ENCODE results near the gene GGTA1.
A peak's percentile ranks its signal among the peaks of the same experiment; 100 is the strongest.
"Not testable (repeated sequence)": the region's sequence is repeated elsewhere in the genome, so short reads cannot be mapped to it uniquely, and the experiment has no call there.

Gene GGTA1

DNA sequence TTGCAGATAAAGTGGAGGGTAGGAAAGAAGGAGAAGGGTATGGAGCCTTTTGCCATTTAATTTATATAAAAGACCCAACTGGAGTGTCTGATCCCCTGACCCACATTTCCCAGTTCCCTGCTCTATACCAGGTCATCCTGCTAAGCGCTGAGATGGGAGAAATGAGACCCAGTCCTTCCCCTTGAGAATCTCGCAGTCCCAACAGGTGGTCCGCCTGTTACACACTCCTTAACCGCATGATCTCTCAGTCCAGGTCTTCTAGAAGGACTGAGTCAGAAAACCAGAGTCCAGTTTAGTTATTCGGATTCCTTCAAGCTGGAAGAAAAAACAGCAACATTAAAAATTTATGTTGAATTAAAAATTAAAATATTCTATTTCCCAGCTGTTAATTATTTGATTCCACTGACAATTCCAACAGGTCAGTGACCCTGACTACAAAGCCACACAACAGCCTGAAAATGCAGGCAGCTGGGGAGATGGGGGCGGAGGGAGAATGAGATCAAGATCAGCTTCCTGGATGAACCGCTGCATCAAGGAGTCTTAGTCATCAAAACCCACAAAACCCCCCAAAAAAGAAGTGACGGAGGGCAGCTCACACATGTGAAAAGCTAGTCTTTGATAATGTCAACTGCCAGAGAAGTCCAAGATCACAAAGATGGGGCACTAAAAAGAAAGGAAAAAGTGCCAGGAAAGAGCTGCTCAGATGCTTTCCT, 44.0 kb downstream of the GGTA1 start:
- DNase-seq: no peak

DNA sequence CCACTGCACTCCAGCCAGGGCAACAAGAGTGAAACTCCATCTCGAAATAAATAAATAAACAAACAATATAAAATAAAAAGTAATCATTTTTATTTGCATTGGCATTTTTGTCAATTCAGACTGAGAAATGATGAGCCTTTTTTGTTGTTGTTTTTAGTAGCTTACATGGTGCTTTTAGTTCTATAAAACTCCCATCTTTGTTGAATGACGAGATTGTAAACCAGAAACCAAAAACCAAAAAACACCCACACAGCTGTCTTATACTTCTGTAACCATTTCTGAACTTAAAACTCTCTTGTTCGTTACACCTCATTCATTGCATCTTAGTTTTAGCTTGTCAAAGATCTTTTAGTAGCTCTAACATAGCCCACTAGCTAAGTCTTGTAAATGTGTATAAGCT, 44.7 kb downstream of the GGTA1 start:
- DNase-seq: no peak

DNA sequence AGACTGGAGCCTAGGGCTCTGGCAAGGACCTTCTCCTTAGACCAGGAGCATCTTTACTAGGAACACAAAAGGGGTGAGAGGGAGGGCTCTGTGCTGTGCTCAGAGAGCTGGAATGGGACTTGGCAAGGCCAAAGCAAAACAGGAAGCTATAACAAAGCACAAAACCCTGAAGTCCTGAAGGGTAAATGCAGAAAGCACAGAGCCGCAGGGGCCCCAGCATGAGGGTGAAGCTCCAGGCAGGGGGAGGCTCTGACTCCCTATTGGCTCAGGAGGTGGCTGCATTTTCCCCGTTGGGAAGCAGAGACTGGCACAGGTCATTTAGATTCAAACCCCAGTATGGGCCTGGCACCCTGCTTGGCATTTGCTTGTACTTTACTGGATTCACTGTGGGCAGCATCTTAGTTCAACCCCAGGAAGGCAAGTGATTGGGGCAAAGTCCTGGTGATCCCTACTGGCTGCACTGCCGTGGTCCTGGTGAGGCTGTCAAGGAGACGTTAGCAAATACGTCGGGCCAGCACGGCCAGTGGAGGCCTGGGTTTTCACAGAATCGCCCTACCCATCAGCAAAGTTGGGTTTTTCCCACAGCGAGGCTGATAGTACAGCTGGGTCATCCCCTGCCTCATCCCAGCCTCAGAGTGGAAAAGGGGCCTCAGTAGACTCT, 46.3 kb downstream of the GGTA1 start:
- no peak for DNase-seq

GRCh38 chr9:121452085-121452484, 47.6 kb downstream of the GGTA1 start:
- DNase-seq: no peak

- DNase-seq: no peak
Observed at GRCh38 chr9:121451586-121451985, 48.1 kb downstream of the GGTA1 start.

DNA sequence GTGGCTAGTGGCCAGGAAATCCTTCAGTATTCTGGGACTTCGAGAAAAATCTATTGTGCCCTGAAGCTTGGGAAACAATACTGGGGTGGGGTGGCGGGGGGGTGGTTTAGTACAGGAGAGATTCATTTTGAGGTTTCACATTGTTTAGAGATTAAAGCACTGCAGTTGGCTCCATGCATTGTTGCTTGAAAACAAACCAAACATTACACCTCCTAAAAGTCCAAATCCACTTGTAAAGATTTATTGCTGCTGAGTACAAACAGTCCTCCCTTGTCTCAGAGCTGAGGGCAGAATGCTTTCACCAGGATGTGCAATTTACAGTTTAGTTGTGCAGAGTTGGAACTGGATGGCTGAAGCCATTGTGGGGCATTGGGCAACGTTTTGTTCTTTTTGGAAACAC, 49.4 kb downstream of the GGTA1 start:
- DNase-seq: no peak

GRCh38 chr9:121449786-121450185, 49.9 kb downstream of the GGTA1 start:
- no peak for DNase-seq

- DNase-seq: no peak
Observed at GRCh38 chr9:121447321-121447834, 52.3 kb downstream of the GGTA1 start.

DNA sequence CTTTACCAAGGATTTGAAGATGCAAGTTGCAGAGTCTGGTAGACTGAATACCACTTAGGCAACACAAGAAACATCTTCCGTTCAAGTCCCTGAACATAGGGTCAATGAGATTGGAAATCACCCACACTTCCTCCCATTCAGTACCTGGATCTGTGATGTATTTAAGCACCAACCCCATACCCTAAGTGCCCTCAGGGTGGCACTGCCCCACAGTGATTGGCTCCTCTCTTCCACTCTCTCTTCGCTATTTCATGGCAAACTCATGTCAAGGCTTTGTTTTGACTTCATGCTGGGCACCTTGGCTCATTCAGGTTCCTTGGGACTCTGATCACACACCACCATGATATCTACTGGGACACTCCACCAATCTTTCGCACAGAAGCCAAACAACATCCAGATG, 53.7 kb downstream of the GGTA1 start:
- DNase-seq: no peak

DNA sequence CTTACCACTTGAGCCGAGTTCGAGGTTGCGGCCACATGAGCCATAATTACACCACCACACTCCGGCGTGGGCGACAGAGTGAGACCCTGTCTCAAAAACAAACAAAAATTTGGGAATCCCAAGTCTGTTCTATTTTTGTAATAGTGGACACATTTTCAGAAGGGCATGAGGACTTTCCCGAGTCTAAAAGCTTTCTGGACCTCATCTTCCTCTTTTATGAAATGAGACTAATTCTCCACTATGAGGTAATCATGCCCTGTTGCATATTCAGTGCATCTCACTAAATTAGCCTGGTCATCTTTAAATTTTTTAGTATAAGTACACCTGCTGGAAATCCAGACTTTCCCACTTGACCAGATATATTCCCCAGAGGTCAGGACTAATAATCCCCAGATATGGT, 55.7 kb downstream of the GGTA1 start:
- no peak for DNase-seq

DNA sequence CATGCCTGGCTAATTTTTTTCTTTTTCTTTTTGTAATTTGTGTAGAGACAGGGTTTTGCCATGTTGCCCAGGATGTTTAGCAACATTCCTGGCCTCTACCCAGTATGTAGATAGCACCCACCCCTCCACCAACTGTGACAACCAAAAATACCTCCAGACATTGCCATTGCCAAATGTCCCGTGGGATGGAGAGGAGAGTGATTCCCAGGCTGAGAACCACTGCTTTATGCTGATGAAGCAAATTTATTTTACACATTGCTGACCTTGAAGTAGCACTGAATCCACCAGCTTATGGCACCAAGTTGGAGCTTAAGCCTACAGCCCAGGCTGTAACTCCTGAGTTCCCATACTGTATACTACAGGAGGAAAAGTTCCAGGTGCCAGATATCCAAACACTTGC, 58.5 kb downstream of the GGTA1 start:
- DNase-seq: no peak

DNA sequence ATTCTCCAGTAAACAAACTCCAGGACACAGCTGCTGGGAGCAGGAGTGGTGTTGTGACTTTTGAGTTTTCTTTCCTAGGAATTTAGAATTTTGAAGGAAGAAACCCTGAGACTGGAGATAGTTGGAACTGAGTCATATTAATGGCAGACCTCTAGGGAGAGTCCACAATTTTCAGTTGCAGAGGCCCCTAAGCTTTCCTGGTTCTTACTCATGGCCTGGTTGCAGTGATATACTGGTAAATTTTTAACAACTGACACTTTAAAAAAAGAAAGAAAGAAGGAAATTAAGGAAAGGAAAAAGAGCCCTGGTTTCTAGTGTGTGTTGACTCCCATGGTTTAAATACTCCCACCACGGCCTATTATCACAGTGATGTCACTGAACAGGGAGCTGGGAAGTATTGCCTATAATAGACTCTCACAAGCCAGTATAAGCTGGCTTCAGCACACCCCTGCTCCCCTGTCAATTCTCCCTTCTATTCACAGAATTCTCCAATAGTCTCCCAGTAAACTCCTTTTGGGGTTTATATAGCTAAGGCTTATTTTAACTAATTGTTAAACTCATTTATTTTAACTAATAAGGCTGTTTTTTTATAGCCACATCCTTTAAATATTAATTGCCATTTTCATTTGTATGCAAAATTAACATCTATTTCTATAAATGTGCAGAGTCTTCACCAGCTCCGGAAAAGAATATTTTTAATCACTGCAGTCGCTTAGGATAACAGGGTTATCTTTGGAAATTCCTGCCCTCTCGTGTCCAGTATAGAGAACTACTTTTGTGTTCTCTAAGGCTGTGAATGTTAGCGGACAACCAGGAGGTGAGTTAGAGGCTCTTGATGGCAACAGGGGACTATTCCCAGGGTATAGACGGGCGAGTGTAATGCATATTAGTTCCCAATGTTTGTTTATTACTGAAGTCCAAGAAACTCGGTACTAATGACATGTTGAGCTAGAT, 59.7 kb downstream of the GGTA1 start:
- DNase-seq: peak; percentile 4 to 36

DNA sequence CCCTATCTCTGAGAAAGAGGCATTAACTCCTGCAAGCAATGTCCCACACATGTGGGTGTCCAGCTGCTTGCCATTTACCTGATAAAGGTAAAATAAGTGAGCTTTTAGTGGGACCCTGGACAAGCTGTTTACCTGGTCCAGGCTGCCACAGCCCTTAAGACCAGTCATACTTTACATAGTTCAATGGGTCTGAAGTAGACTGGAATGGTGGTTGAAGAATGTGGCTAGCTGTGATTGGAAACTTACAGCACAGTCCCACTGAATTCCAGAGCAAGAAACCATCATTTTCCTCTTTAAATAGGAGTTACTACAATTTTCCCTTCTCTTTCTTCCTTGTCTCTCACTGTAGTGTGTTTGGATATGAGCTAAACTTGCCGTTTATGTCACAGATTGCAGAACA, 60.6 kb downstream of the GGTA1 start:
- DNase-seq: no peak

- no peak for DNase-seq
Observed at GRCh38 chr9:121437891-121438290, 61.8 kb downstream of the GGTA1 start.

DNA sequence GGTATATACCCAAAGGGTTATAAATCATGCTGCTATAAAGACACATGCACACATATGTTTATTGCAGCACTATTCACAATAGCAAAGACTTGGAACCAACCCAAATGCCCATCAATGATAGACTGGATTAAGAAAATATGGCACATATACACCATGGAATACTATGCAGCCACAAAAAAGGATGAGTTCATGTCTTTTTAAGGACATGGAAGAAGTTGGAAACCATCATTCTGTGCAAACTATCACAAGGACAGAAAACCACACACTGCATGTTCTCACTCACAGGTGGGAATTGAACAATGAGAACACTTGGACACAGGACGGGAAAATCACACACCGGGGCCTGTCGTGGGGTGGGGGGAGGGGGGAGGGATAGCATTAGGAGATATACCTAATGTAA, 62.6 kb downstream of the GGTA1 start:
- DNase-seq: not testable (repeated sequence)

- DNase-seq: no peak
Observed at GRCh38 chr9:121434969-121435368, 64.7 kb downstream of the GGTA1 start.

GRCh38 chr9:121427899-121428298, 71.7 kb downstream of the GGTA1 start:
- no peak for DNase-seq

GRCh38 chr9:121424024-121424432, 75.6 kb downstream of the GGTA1 start:
- DNase-seq: no peak

GRCh38 chr9:121411993-121412392, 87.7 kb downstream of the GGTA1 start:
- no peak for DNase-seq

- DNase-seq: no peak
Observed at GRCh38 chr9:121405899-121406298, 93.7 kb downstream of the GGTA1 start.
